Stimulated activated naive CD4-positive, alpha-beta T cell treated with Interleukin-2 at 50 U/mL for 16 hours (primary cell): ENCODE data around the gene SPA17.

ENCODE experiments used
- DNase-seq: peaks from one replicate; lab custom pipeline; 2025; lab: John Stamatoyannopoulos, UW

The SPA17 gene

DNA sequence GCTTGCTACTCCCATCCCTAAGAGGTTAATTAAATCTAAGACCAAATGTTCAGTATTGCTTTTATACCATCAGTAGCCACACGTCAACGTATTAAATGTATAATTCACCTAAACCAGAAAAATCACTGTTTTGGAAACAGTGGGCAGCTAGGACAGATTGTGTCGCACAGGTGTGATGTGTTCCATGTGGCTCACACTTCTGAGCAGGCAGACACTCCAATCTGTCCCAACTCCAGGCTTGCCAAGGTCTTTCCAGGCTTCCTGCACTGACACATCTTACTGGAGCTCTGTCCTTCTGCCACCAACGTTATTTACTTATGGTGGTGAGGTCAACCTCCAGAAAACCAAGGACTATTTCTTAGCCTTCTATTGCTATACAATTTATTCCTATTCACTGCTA is 11.6 kb upstream of the SPA17 start:
- no peak for DNase-seq

DNA sequence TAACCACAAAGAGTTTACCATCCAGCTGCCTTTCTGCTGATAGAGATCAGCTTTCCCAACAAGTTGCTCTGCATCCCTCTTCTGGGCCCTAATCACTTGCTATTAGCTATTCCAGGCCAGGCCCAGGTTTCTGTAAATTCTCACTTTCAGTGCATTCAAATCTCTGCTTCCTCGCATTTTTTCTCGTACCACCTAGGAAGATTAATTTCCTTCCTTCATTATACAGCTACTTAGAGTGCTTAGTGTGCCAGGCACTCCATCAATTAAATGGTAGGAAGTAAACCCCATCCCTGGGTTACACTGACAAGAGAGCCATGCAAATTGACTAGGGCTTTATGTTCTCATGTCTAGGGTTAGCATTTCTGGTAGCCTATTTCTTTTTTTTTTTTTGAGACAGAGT is 9.8 kb upstream of the SPA17 start:
- no peak for DNase-seq

DNA sequence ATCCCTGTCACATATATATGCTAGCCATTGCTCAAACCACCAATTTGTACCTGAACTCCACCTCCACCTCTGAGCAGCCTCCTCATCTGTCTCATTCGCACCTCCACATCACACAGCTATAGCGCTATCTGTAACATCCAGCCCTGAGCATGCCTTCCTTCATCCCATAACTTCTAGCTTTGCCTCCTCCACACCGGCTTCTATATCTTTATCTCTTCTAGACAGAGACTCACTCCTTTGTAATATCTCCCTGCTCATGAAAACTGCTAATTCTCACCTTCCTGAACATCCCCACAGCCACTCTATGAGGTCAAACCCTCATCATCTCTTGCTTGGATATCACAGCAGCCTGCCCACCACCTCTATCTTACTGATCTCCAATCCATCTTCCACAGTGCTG is 6.1 kb upstream of the SPA17 start:
- DNase-seq, result no peak

DNA sequence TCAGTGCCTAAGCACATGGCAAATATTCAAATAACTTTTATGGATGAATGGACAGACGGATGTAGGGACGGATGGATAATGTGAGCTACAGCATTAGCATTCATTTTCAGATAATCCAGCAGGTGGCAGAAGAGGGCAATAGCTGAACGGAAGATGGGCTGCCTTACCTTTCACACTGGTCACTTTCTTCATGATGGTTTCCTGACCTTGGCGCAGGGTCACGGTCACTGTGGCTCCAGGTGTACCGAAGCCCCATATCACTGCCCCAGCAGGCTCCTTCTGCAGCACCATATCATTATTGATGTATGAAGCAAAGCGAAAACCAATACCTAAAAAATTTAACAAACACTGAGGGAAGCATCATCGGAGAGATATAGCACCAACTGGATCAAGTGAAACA is 4.5 kb upstream of the SPA17 start:
- no peak for DNase-seq

DNA sequence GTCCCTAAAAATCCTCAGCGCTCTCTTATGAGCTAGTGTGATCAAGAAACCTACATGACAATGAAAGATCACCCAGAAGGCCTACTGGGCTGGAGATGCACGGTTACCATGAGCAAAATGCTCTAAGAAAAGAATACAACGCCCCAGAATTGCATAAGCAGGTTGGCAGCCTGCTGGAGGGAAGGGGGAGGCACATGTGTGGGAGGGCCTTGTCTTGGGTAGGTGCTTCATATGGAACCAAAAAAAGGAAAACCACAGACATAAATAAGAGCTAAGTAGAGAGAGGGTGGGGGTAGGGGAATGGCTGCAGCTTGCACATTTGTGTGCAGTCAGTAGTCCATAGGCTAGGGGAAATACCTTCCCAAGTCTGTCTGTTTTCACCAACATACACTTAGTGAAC is 3.0 kb upstream of the SPA17 start:
- DNase-seq, result peak; percentile 13

DNA sequence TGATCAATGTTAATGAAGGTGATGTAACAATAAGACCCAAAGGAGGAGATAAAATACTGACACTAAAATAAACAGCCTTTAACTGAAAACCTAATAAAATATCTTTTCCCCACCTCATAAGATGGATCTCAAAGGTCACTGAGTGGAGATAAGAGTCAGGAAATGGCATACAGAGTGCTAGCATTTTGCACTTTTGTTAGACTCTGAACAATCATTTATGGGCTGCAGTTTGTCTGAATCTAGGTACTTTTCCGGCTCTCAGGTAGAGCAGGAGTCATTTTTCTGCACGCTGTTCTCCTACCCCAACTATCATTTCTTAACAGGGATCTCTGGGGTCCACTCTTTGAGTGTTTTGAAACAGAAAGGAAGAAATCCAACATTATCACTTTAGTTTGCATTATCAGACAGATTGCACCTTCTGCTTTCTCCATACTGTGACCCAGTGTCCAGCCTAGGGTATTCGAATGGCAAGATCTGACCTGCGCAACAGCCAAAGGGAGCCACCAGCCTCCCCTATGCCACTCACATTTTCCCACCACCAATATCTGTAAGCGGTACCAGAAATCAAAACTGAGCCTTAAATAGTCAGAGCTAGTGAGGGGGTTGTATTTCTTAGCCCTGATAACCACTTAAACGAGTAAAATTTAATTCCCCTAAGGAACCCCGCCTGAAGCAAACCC is 1.0 kb upstream of the SPA17 start:
- DNase-seq, result no peak

DNA sequence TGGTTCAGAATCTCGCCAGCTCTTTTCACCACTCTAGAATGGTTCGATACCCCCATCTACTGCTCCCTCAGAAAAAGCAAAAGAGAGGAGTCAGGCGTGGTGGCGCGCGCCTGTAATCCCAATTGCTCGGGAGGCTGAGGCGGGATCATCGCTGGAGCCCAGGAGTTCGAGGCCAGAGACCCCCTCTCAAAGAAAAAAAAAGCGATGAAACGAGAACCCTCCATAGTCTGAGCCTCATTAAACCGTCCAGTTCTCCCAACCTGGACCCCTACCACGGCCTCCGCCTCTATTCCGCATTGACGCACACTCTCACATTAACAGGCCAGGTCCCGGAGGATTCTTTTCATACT is 439 bp downstream of the SPA17 start:
- no peak for DNase-seq

DNA sequence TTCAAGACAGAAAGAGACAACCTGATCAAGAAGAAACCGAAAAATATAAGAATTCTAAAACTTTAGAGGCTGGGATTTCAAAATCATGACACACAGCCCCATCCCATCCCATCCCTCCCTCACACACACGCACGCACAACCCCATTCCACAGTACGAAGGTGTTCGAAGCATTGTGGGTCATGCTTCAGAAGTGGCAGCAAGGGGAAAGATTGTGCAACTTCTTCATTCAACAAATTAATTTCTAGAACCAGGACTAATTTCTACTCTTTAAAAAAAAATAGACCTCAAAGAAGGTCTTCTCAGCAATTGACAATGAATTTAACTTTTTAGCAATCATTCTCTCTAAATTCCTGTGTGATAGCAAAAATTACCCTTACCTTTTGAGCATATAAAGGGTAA is 867 bp downstream of the SPA17 start:
- no peak for DNase-seq

DNA sequence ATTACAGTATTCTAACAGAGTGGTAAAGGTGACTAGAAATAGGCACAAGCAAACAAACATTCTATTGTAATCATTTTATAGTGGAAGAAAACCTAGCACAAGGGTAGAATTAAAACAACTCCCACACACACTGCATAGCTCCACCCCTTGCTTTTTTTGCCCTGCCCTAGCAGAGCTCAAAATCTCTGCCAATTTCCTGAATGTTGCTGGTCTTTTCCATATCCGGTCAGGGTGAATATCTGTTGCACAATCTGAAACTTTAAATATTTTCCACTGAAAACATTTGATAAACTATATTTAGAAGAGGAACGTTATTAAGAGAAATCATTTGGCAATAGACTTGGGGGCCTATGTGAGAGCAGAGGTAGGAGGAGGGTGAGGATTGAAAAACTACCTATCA is 2.7 kb downstream of the SPA17 start:
- DNase-seq, result no peak

DNA sequence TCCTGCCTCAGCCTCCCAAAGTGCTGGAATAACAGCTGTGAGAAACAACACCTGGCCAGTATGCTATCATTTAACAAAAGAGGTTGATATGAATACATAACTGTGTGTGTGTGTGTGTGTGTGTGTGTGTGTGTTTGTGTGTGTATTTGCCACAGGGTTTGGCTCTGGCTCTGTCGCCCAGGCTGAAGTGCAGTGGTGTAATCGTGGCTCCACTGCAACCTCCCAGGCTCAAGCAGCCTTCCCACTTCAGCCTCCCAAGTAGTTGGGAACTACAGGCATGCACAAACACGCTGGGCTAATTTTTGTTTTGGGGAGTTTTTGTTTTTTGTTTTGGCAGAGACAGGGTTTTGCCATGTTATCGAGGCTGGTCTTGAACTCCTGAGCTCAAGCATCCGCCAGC is 4.7 kb downstream of the SPA17 start:
- DNase-seq, result no peak

DNA sequence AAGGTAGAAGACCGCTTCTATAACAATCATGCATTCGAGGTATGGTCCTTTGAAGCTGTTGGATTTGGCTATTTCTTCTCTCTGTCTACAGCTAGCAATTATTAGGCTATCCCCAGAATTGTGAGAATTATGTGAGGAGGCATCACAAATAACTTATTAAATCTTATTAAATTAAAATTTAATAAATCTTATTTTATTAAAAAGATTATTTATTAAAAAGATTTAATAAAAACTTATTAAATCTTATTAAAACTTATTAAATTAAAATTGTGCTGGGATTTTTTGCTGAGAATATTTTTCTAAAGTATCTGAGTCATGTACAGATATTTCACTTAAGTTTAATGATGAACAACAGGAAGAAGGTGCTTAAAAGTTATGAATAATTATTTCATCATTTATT is 7.7 kb downstream of the SPA17 start:
- DNase-seq, result no peak

DNA sequence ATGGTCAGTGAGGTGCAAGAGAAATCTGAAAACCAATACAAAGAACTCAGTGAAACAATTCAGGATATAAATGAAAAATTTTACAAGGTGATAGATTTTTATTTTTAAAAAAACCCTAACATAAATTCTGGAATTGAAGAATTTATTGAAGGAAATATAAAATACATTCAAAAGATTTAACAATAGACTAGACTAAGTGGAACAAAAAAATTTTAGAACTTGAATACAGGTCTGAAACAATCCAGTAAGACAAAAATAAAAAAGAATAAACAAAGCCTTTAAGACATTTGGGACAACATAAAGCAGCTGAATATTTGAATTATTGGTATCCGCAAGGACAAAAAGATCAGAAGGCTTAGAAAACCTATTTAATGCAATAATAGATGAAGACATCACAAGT is 8.7 kb downstream of the SPA17 start:
- no peak for DNase-seq

DNA sequence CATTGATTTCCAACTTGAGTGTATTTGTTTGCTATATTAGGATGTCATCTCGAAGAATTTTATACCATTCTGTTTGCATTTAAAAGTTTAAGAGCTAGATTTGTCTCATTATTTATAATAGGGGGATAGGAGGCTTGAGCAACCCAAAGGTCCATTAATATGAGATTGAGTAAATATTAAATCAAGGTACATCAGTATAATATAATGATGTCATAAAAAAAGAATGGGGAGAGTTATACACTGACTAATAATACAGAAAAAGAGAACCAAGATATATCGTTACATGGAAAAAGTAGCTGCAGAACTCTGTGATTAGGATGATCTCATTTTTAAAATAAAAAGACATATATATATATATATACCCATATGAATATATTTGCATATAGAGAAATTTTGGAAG is 19.4 kb downstream of the SPA17 start:
- DNase-seq, result no peak

DNA sequence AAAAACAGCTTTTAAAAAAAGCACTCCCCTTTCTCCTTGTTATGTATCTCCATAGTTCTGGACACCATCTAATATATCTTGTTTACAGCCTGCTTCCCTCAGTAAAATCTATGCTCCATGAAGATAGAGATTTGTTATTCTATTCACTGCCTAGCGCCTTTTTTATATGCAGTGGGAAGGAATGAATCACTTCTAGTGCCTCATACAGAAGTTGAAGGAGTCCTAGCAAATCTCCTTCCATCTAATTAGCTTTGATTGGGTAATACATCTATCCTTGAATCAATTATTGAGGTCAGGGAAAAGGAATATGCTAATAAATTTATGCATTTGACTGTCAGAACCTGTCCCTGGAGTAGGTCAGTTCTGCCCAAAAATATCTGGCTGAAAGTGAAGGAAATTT is 25.8 kb downstream of the SPA17 start:
- DNase-seq, result no peak

DNA sequence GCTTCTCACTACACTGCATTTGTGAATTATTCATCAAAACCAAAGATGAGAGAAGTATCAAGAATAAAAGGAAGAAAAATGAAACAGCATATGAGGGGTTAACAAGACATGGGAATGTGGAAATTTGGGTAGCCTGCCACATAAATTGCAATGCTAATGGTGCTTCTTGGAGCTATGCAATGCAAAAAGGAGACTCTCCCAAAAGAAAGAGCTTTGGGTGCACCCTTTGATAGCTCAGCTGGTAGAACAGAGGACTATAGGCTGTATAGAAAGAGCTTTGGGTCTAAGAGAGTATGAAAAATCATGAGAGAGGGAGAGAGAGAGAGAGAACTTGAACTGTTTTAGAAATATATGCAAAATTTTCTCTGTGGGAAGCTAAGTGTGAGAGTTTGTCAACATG is 26.3 kb downstream of the SPA17 start:
- no peak for DNase-seq

DNA sequence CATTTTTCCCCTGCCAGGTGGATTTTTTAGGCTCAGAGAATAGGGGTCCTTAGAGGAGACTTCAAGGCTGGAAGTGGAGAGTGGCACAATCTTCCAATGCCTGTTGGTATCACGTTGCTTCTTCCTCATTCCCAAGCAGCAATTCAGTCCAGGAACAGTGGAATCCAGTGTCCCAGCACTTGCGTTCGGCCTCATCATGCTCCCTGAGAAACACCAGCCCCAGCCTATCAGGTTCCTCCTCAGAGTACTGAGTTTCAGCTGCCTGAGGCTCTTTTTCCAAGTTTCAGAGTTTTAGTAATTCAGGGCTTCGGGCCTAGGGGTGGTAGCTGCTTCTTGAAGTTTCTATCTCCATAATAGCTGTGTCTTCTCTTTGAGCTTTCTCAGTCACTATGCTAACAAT is 34.1 kb downstream of the SPA17 start:
- DNase-seq, result no peak

DNA sequence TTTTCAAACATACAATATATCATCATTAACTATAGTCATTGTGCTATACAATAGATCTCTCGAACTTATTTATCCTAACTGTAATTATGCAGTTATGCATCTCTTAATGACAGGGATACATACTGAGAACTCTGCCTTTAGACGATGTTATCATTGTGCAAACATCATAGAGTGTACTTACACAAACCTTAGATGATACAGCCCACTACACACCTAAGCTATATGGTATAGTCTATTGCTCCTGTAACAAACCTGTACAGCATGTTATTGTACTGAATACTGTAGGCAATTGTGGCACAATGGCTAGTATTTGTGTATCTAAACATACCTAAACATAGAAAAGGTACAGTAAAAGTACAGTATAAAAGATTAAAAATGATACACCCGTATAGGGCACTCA is 38.7 kb downstream of the SPA17 start:
- DNase-seq, result no peak

DNA sequence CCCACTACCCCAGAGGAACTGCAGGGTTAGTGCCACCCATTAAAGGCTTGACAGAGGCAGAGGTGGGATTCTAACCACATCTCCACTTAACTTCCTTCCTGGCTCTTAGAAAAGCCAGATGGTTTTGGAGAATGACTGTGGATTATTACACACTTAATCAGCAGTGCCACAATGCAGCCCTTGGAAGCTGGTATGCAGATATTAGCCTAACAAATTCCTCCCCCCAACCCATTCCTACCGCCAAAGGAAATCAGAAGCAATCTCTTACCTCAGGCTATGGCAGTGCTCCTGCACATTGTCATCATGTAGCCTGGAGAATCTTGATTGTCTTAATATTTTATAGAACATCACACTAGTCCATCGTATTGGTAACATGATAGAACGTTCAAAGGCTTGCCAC is 42.9 kb downstream of the SPA17 start:
- DNase-seq, result no peak

DNA sequence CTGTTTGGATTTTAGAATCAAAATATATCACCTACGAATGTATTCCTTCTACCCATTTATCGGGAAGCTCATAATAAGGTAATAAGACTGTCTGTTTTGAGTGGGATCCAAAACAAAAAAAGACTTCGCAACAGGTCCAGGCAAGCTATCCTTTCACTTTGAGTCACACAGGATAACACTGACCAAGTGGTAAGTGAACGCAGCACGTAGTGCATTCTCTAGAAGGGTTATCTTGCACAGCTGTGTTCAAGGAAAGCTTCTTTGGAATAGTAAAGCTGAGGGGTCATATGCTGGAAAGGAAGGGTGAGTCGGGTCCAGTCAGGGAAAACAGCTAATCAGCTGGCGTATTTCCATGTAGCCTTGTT is 43.7 kb downstream of the SPA17 start:
- no peak for DNase-seq

DNA sequence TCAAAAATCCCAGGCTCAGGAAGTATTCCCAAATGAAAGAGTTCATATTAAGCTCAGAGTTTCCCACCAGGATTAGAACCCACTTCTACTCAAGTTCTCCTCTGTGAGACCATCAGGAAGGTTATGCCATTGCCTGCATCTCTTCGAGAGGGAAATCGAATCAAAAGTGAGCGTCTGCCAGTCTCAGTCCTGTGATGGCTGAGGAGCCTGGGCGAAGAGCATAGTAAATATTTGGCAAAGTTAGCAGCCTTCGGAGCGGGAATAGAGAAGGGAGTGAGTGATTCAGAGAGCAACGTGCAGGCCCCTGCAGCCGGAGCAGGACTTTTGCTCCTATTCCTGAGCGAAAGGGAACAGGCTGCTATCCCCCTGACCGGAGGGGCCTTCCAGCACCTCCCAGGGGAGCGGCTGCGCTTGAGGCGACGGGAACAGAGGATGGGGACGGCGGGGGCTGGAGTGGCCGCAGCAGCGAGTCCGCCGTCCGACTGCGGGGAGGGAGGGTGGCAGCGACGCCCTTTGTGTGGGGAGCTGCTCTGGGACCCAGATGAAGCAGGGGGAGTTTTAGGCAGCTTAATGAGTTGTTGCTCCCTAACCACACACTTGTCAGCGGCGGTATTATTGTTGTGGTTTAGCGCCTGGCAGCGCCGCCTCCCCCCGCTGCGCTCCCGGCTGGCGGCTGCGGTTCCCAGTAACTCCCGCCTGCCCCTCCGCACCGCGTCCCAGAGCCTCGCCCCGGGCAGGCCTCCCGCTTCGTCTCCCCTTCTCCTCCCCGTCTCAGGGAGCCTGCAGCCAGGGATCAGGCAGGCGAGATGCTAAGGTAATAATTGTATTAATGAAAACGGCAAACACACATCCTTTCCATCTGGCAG is 44.3 kb downstream of the SPA17 start:
- no peak for DNase-seq

DNA sequence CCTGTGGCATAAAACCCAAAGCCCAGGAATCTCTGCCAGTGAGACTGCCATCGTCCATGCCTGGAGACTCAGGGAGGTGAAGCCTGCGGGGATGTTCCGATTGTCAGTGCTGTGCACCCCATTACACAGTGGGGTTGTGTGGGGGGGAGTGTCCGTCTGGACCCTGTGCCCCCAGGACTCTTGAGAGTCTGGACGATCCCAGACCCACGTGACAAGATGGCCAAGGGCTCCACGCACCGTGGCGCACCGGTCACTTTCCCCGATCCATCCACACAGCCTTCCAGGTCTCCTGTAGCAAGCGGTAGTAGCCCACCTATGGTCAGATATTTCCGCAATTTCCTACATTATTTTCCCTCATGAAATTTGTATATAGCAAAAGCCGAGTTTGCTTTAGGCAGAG is 45.1 kb downstream of the SPA17 start:
- DNase-seq, result no peak

DNA sequence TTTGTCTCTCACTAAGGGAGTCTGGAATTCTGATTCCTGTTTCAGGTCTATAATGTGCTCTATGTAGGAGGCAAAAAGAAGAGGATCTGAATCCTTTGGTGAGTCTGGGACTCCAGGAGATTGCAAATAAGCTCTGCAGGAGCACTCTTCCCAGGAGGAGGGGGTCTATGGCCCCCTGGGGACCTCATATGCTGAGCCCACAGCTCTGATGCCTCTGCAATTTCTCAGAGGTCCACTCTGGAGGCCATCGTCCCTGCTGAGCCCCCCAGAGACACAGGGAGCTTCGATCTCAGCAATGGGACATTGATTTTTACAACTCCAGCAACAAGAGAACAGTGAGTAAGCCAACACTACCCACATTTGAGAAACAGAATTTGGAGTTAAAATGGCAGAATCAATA is 45.8 kb downstream of the SPA17 start:
- no peak for DNase-seq

DNA sequence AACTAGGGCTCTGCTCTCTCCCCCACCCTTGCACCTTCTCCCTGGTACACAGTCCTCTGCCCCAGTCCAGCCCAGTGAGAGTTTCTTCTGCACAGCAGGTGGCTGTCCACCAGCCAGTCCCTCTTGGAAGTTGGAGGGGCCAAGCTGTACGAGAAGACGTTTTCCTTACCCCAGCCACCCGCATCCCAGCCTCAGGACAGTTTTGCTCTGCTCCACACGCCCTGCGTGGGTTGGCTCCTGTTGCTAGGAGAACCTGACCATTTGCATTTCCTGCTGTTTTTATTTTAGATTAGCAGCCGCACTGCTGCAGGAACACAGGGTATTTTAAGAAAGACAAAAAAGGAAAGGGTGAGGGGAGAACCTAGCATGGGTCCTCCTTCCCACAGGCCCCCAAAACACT is 48.5 kb downstream of the SPA17 start:
- DNase-seq, result no peak
